Measurements from ENCODE around the gene GASK1B. TPM values are rescaled to one million over a fixed set of nuclear protein-coding genes. Genes with fewer than 3 reads are reported as not detected.

The GASK1B gene
- total and polyA plus RNA-seq, 5 donors from 2014 or later: not detected

- Histone ChIP-seq H3K27me3 (ENCODE audit: control insufficient read depth, insufficient read depth, low read length) (no peaks in the 10 kb centered on the region), H3K9me3 (ENCODE audit: control insufficient read depth in 2 of 2, low read length in 2 of 2) (no peaks in the 10 kb centered on the region), H3K27ac (ENCODE audit: insufficient read depth, low read length, poor library complexity, severe bottlenecking) (no peak overlapping the region), H3K4me1 (ENCODE audit: control insufficient read depth, insufficient read depth, low read length, poor library complexity, severe bottlenecking) (no peaks in the 10 kb centered on the region), H3K36me3 (ENCODE audit: control insufficient read depth, insufficient read depth, low read length) (no peaks in the 10 kb centered on the region), H3K4me3 (ENCODE audit: low read depth, low read length) (no peak overlapping the region)
- Mint-ChIP-seq H3K4me1 (no peaks in the 10 kb centered on the region), H3K36me3 (no peaks in the 10 kb centered on the region), H3K9me3 (peaks cover 0 to 5% (median 0%) of the 10 kb centered on the region in 7 donors), H3K4me3 (no peak overlapping the region), H3K27ac (no peak overlapping the region), H3K27me3 (no peaks in the 10 kb centered on the region)
- ATAC-seq (ENCODE audit: low read depth in 2 of 2): no peak
- no peak for DNase-seq
Observed at GRCh38 chr4:158130204-158130603, 42.6 kb downstream of the GASK1B start.

GRCh38 chr4:158129694-158130093 lies 43.1 kb downstream of the GASK1B start:
- ATAC-seq (ENCODE audit: low read depth in 2 of 2): no peak
- H3K9me3 ChIP-seq (ENCODE audit: control insufficient read depth in 2 of 2, low read length in 2 of 2): no peaks in the 10 kb centered on the region

GRCh38 chr4:158128540-158128939 lies 44.3 kb downstream of the GASK1B start:
- Histone ChIP-seq H3K27ac (ENCODE audit: insufficient read depth, low read length, poor library complexity, severe bottlenecking) (no peak overlapping the region), H3K4me1 (ENCODE audit: control insufficient read depth, insufficient read depth, low read length, poor library complexity, severe bottlenecking) (no peaks in the 10 kb centered on the region), H3K9me3 (ENCODE audit: control insufficient read depth in 2 of 2, low read length in 2 of 2) (no peaks in the 10 kb centered on the region), H3K36me3 (ENCODE audit: control insufficient read depth, insufficient read depth, low read length) (no peaks in the 10 kb centered on the region), H3K27me3 (ENCODE audit: control insufficient read depth, insufficient read depth, low read length) (no peaks in the 10 kb centered on the region), H3K4me3 (ENCODE audit: low read depth, low read length) (no peak overlapping the region)
- DNase-seq (no peak), ATAC-seq (ENCODE audit: low read depth in 2 of 2) (no peak)
- Mint-ChIP-seq H3K27ac (no peak overlapping the region), H3K4me3 (no peak overlapping the region), H3K9me3 (peaks cover 0 to 5% (median 0%) of the 10 kb centered on the region in 7 donors), H3K4me1 (no peaks in the 10 kb centered on the region), H3K27me3 (no peaks in the 10 kb centered on the region), H3K36me3 (no peaks in the 10 kb centered on the region)

More at GRCh38 chr4:158129694-158130093, 43.1 kb downstream of the GASK1B start:
- H3K4me3 ChIP-seq (ENCODE audit: low read depth, low read length): no peak overlapping the region
- Mint-ChIP-seq H3K27me3 (no peaks in the 10 kb centered on the region), H3K4me1 (no peaks in the 10 kb centered on the region), H3K27ac (no peak overlapping the region), H3K4me3 (no peak overlapping the region), H3K36me3 (no peaks in the 10 kb centered on the region), H3K9me3 (peaks cover 0 to 5% (median 0%) of the 10 kb centered on the region in 7 donors)
- H3K4me1 ChIP-seq (ENCODE audit: control insufficient read depth, insufficient read depth, low read length, poor library complexity, severe bottlenecking): no peaks in the 10 kb centered on the region
- no peaks in the 10 kb centered on the region for H3K27me3 ChIP-seq (ENCODE audit: control insufficient read depth, insufficient read depth, low read length)
- H3K27ac ChIP-seq (ENCODE audit: insufficient read depth, low read length, poor library complexity, severe bottlenecking): no peak overlapping the region
- no peak for DNase-seq
- no peaks in the 10 kb centered on the region for H3K36me3 ChIP-seq (ENCODE audit: control insufficient read depth, insufficient read depth, low read length)

DNA sequence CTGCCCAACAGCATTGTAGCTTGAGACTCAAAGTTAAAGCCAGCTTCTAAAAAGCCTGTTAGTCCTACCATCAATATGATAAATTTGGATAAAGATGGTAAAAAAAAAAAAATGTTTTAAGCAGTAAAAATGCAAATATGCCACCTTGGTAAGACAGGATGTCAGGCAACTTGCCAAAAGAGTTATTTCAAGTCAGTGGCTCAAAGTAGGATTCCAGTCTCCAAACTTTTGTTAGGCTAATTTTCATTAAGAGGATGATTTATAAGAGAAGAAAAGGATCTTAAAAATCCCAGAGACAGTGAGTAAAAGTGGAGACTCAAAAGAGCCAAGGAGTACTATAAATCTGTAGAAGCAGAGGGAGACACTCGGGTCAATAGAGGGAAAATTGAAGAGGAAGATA lies 47.5 kb downstream of the GASK1B start:
- no peaks in the 10 kb centered on the region for H3K4me1 Mint-ChIP-seq

More for the DNA sequence above, 47.5 kb downstream of the GASK1B start:
- H3K4me1 ChIP-seq (ENCODE audit: control insufficient read depth, insufficient read depth, low read length, poor library complexity, severe bottlenecking): no peaks in the 10 kb centered on the region
- DNase-seq (no peak), ATAC-seq (ENCODE audit: low read depth in 2 of 2) (no peak)
- H3K36me3 ChIP-seq (ENCODE audit: control insufficient read depth, insufficient read depth, low read length): no peaks in the 10 kb centered on the region
- H3K27ac Mint-ChIP-seq: no peak overlapping the region
- no peak overlapping the region for H3K27ac ChIP-seq (ENCODE audit: insufficient read depth, low read length, poor library complexity, severe bottlenecking)
- no peak overlapping the region for H3K4me3 Mint-ChIP-seq
- no peaks in the 10 kb centered on the region for H3K27me3 ChIP-seq (ENCODE audit: control insufficient read depth, insufficient read depth, low read length)
- H3K9me3 Mint-ChIP-seq: peaks cover 0 to 4% (median 0%) of the 10 kb centered on the region in 7 donors
- no peaks in the 10 kb centered on the region for H3K9me3 ChIP-seq (ENCODE audit: control insufficient read depth in 2 of 2, low read length in 2 of 2)
- no peaks in the 10 kb centered on the region for H3K36me3 Mint-ChIP-seq
- H3K27me3 Mint-ChIP-seq: no peaks in the 10 kb centered on the region
- H3K4me3 ChIP-seq (ENCODE audit: low read depth, low read length): no peak overlapping the region

Other genes starting within 250 kb of the GASK1B start
- gene TMEM144, start 37.5 kb upstream of the GASK1B start, total RNA-seq: not detected
- not detected for gene TMEM144, start 37.5 kb upstream of the GASK1B start, polyA plus RNA-seq